H9 (cell line): ENCODE results near the gene SLC6A3. TPM values are rescaled to one million over a fixed set of nuclear protein-coding genes. Genes with fewer than 3 reads are reported as not detected.
A peak's percentile ranks its signal among the peaks of the same experiment; 100 is the strongest.

Source experiments
- DNase-seq: peaks from one replicate; pipeline ENCODE4 v3.0.0-alpha.2; 2017
- H2AFZ ChIP-seq: one replicate; pipeline ENCODE4 v1.6.1; 2013; ENCODE audit warnings: mild to moderate bottlenecking, low read length, control low read depth, moderate library complexity
- H2AK5ac ChIP-seq: 2 replicates; pipeline ENCODE4 v1.6.1; 2013; ENCODE audit warnings: low read length, control low read depth, mixed read lengths; ENCODE audit not compliant: insufficient read length
- H2BK120ac ChIP-seq: one replicate; pipeline ENCODE4 v1.6.1; 2013; ENCODE audit warnings: low read depth, mild to moderate bottlenecking, low read length, control low read depth, inconsistent platforms; ENCODE audit not compliant: poor library complexity, severe bottlenecking
- H2BK12ac ChIP-seq: 2 replicates; pipeline ENCODE4 v1.6.1; 2013; ENCODE audit warnings: low read length, control low read depth, mixed read lengths, low read depth; ENCODE audit not compliant: insufficient read length
- H2BK15ac ChIP-seq: 2 replicates; pipeline ENCODE4 v1.6.1; 2013; ENCODE audit warnings: low read depth, low read length, control low read depth
- H2BK20ac ChIP-seq: one replicate; pipeline ENCODE4 v1.6.1; 2013; ENCODE audit warnings: low read depth, mild to moderate bottlenecking, low read length, control low read depth, inconsistent platforms; ENCODE audit not compliant: poor library complexity, severe bottlenecking
- H2BK5ac ChIP-seq: 2 replicates; pipeline ENCODE4 v1.6.1; 2013; ENCODE audit warnings: low read length, control low read depth, mixed read lengths; ENCODE audit not compliant: insufficient read length
- H3K14ac ChIP-seq: 2 replicates; pipeline ENCODE4 v1.6.1; 2013; ENCODE audit warnings: low read length, control low read depth; ENCODE audit not compliant: insufficient read depth
- H3K18ac ChIP-seq: 2 replicates; pipeline ENCODE4 v1.6.1; 2013; ENCODE audit warnings: low read depth, mild to moderate bottlenecking, mixed read lengths, low read length, control low read depth; ENCODE audit not compliant: insufficient read length
- H3K23ac ChIP-seq: 2 replicates; pipeline ENCODE4 v1.6.1; 2013; ENCODE audit warnings: low read length, control low read depth, mixed read lengths, low read depth; ENCODE audit not compliant: insufficient read length
- H3K23me2 ChIP-seq: 2 replicates; pipeline ENCODE4 v1.6.1; 2013; ENCODE audit warnings: low read depth, mild to moderate bottlenecking, mixed read lengths, low read length, control low read depth; ENCODE audit not compliant: insufficient read length, poor library complexity, severe bottlenecking
- H3K27ac ChIP-seq: 2 replicates; pipeline ENCODE4 v1.5.1; 2013; ENCODE audit warnings: low read length, control low read depth, mixed read lengths, low read depth; ENCODE audit not compliant: insufficient read length
- H3K27me3 ChIP-seq: 2 replicates; pipeline ENCODE4 v1.6.1; 2013; ENCODE audit warnings: low read length, control low read depth, inconsistent platforms; ENCODE audit not compliant: insufficient read depth
- H3K4ac ChIP-seq: 2 replicates; pipeline ENCODE4 v1.6.1; 2013; ENCODE audit warnings: low read depth, mild to moderate bottlenecking, control low read depth, inconsistent platforms, low read length, moderate library complexity
- H3K4me1 ChIP-seq: 2 replicates; pipeline ENCODE4 v1.6.1; 2013; ENCODE audit warnings: low read length, control low read depth, inconsistent platforms; ENCODE audit not compliant: insufficient read depth
- H3K4me2 ChIP-seq: 2 replicates; pipeline ENCODE4 v1.6.1; 2013; ENCODE audit warnings: low read length, control low read depth, mixed read lengths; ENCODE audit not compliant: insufficient read length, insufficient read depth
- H3K56ac ChIP-seq: 2 replicates; pipeline ENCODE4 v1.6.1; 2013; ENCODE audit warnings: low read depth, mild to moderate bottlenecking, mixed read lengths, low read length, control low read depth; ENCODE audit not compliant: insufficient read length
- H3K79me1 ChIP-seq: 2 replicates; pipeline ENCODE4 v1.6.1; 2013; ENCODE audit warnings: low read depth, mild to moderate bottlenecking, moderate library complexity, low read length, control low read depth, inconsistent platforms; ENCODE audit not compliant: insufficient read depth, poor library complexity, severe bottlenecking
- H3K79me2 ChIP-seq: 2 replicates; pipeline ENCODE4 v1.6.1; 2013; ENCODE audit warnings: low read length, control low read depth, inconsistent platforms; ENCODE audit not compliant: insufficient read depth
- H3K9ac ChIP-seq: 2 replicates; pipeline ENCODE4 v1.6.1; 2013; ENCODE audit warnings: low read length, control low read depth, mixed read lengths; ENCODE audit not compliant: insufficient read length; ENCODE audit errors: extremely low read depth
- H3K9me3 ChIP-seq: one replicate; pipeline ENCODE4 v1.6.1; 2013; ENCODE audit warnings: low read depth, low read length, inconsistent platforms; ENCODE audit not compliant: control insufficient read depth
- H3T11ph ChIP-seq: one replicate; pipeline ENCODE4 v1.6.1; 2013; ENCODE audit warnings: mild to moderate bottlenecking, low read length, control low read depth, inconsistent platforms
- H4K20me1 ChIP-seq: one replicate; pipeline ENCODE4 v1.6.1; 2013; ENCODE audit not compliant: control insufficient read depth, insufficient read length, insufficient read depth
- H4K5ac ChIP-seq: 2 replicates; pipeline ENCODE4 v1.6.1; 2013; ENCODE audit warnings: low read depth, mild to moderate bottlenecking, mixed read lengths, low read length, control low read depth; ENCODE audit not compliant: insufficient read length
- H4K8ac ChIP-seq: replicated peaks from 2 replicates; pipeline ENCODE4 v1.6.1; 2013; ENCODE audit warnings: low read length, control low read depth, mixed read lengths, low read depth; ENCODE audit not compliant: insufficient read length
- H4K91ac ChIP-seq: 2 replicates; pipeline ENCODE4 v1.6.1; 2013; ENCODE audit warnings: low read depth, mild to moderate bottlenecking, moderate library complexity, mixed read lengths, low read length, control low read depth; ENCODE audit not compliant: insufficient read length
- H3K27ac Mint-ChIP-seq, 3 experiments: 2 replicates in 2 of 3; 3 replicates in 1 of 3; pipeline ENCODE4 v1.8.0; 2020 to 2021; ENCODE audit warnings: mixed read lengths in 3 of 3, mild to moderate bottlenecking in 1 of 3, moderate library complexity in 1 of 3
- H3K27me3 Mint-ChIP-seq: 2 replicates; pipeline ENCODE4 v1.8.0; 2021; ENCODE audit warnings: low read depth, mild to moderate bottlenecking, moderate library complexity, mixed read lengths
- H3K36me3 Mint-ChIP-seq, 3 experiments: 2 replicates in 2 of 3; 3 replicates in 1 of 3; pipeline ENCODE4 v1.8.0; 2020 to 2021; ENCODE audit warnings: low read depth in 3 of 3, mixed read lengths in 3 of 3; ENCODE audit not compliant: insufficient read depth in 1 of 3
- H3K4me1 Mint-ChIP-seq, 2 experiments: 2 replicates each; pipeline ENCODE4 v1.8.0; 2020; ENCODE audit warnings: mixed read lengths in 2 of 2
- H3K4me3 Mint-ChIP-seq, 2 experiments: 2 replicates in 1 of 2; 3 replicates in 1 of 2; pipeline ENCODE4 v1.8.0; 2020 to 2021; ENCODE audit warnings: mild to moderate bottlenecking in 2 of 2, mixed read lengths in 2 of 2, moderate library complexity in 1 of 2
- H3K9me3 Mint-ChIP-seq, 2 experiments: 2 replicates in 1 of 2; 3 replicates in 1 of 2; pipeline ENCODE4 v1.8.0; 2020; ENCODE audit warnings: mild to moderate bottlenecking in 2 of 2, mixed read lengths in 2 of 2, moderate library complexity in 1 of 2
- WGBS: extraction: QIAGEN DNeasy Blood & Tissue Kit; methylation state at CpG from one replicate; pipeline ENCODE4 v1.1.7; 2013; ENCODE audit warnings: missing lambda C conversion rate, low lambda C conversion rate, mixed read lengths; ENCODE audit not compliant: insufficient read length; ENCODE audit errors: extremely low coverage; 5-methylcytosine and 5-hydroxymethylcytosine counted together
- total RNA-seq: library from RNA; stranded (reverse); gene quantifications from 2 replicates; pipeline ENCODE4 v1.2.1, GENCODE V29; 2021
- TF ChIP-seq, protein P1 (sequence below): fragments of 200-600 bp; sonication (generic); conservative IDR thresholded peaks from 3 replicates; pipeline ENCODE4 v1.8.0; 2021; ENCODE audit warnings: antibody characterized with exemption, mild to moderate bottlenecking

SLC6A3 gene
- total RNA-seq, 1 experiment from 2014 or later, result 0.61 TPM

GRCh38 chr5:1479066-1479465 lies 33.8 kb upstream of the SLC6A3 start:
- H3K9me3 ChIP-seq, result no peaks in the 10 kb centered on the region
- peaks cover 6 to 9% of the 10 kb centered on the region in 2 experiments for H3K4me1 Mint-ChIP-seq

More at GRCh38 chr5:1479066-1479465, 33.8 kb upstream of the SLC6A3 start:
- no peak overlapping the region for H2BK20ac ChIP-seq
- no peak overlapping the region for H3K4ac ChIP-seq
- DNase-seq, result no peak
- H3K27me3 Mint-ChIP-seq, result no peaks in the 10 kb centered on the region
- no peak overlapping the region for H2BK5ac ChIP-seq
- H4K20me1 ChIP-seq, result peaks cover 2% of the 10 kb centered on the region
- TF ChIP-seq, protein P1, sequence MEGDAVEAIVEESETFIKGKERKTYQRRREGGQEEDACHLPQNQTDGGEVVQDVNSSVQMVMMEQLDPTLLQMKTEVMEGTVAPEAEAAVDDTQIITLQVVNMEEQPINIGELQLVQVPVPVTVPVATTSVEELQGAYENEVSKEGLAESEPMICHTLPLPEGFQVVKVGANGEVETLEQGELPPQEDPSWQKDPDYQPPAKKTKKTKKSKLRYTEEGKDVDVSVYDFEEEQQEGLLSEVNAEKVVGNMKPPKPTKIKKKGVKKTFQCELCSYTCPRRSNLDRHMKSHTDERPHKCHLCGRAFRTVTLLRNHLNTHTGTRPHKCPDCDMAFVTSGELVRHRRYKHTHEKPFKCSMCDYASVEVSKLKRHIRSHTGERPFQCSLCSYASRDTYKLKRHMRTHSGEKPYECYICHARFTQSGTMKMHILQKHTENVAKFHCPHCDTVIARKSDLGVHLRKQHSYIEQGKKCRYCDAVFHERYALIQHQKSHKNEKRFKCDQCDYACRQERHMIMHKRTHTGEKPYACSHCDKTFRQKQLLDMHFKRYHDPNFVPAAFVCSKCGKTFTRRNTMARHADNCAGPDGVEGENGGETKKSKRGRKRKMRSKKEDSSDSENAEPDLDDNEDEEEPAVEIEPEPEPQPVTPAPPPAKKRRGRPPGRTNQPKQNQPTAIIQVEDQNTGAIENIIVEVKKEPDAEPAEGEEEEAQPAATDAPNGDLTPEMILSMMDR, result no peak
- H3K14ac ChIP-seq, result no peak overlapping the region
- no peak overlapping the region for H4K91ac ChIP-seq
- H3K79me2 ChIP-seq, result no peaks in the 10 kb centered on the region
- H2BK12ac ChIP-seq, result no peak overlapping the region
- no peak overlapping the region for H4K8ac ChIP-seq
- no peak overlapping the region for H3K18ac ChIP-seq
- H2BK15ac ChIP-seq, result no peak overlapping the region
- no peak overlapping the region for H3K4me3 Mint-ChIP-seq
- H3K27ac ChIP-seq, result no peak overlapping the region
- H3K9me3 Mint-ChIP-seq, result no peaks in the 10 kb centered on the region
- no peak overlapping the region for H3K4me2 ChIP-seq
- H3K4me1 ChIP-seq, result no peaks in the 10 kb centered on the region
- WGBS, result no CpG with 5 or more reads among the region's 7 CpGs
- H3K23ac ChIP-seq, result no peak overlapping the region
- no peaks in the 10 kb centered on the region for H3K27me3 ChIP-seq
- H3K79me1 ChIP-seq, result no peaks in the 10 kb centered on the region
- no peak overlapping the region for H3K56ac ChIP-seq
- H2BK120ac ChIP-seq, result no peak overlapping the region
- no peak overlapping the region for H4K5ac ChIP-seq
- no peak overlapping the region for H3T11ph ChIP-seq
- 0 out of 7 replicates have a peak overlapping the region, but pooled peaks of 1 of the 3 experiments have one; percentile 57 for H3K27ac Mint-ChIP-seq
- H2AFZ ChIP-seq, result no peak overlapping the region
- peaks cover 36 to 81% (median 68%) of the 10 kb centered on the region in 3 experiments; a peak in 6 of 7 replicates for H3K36me3 Mint-ChIP-seq
- no peaks in the 10 kb centered on the region for H3K23me2 ChIP-seq
- H3K9ac ChIP-seq, result no peak overlapping the region
- H2AK5ac ChIP-seq, result no peak overlapping the region
